OCI-LY1 (cell line): ENCODE data around the gene CYP2A13.

ENCODE experiments used
- CTCF ChIP-seq: fragments of 200-600 bp; sonication (generic), shearing (Covaris generic); IDR thresholded peaks from 2 replicates; pipeline ENCODE4 v1.5.1; 2017; ENCODE audit warnings: mild to moderate bottlenecking, antibody characterized with exemption, low read length, moderate library complexity, mixed read lengths
- EZH2 ChIP-seq: fragments of 200-600 bp; sonication (generic), shearing (Covaris generic); IDR thresholded peaks from 2 replicates; pipeline ENCODE4 v1.8.0; 2017; ENCODE audit warnings: borderline replicate concordance, mixed run types, mild to moderate bottlenecking, antibody characterized with exemption, low read length, moderate library complexity, mixed read lengths

GRCh38 chr19:41097302-41097701, 9.1 kb downstream of the CYP2A13 start:
- TF ChIP-seq CTCF (no peak), EZH2 (no peak)
